Measurements from ENCODE around the gene DLGAP4.

DLGAP4 gene

DNA sequence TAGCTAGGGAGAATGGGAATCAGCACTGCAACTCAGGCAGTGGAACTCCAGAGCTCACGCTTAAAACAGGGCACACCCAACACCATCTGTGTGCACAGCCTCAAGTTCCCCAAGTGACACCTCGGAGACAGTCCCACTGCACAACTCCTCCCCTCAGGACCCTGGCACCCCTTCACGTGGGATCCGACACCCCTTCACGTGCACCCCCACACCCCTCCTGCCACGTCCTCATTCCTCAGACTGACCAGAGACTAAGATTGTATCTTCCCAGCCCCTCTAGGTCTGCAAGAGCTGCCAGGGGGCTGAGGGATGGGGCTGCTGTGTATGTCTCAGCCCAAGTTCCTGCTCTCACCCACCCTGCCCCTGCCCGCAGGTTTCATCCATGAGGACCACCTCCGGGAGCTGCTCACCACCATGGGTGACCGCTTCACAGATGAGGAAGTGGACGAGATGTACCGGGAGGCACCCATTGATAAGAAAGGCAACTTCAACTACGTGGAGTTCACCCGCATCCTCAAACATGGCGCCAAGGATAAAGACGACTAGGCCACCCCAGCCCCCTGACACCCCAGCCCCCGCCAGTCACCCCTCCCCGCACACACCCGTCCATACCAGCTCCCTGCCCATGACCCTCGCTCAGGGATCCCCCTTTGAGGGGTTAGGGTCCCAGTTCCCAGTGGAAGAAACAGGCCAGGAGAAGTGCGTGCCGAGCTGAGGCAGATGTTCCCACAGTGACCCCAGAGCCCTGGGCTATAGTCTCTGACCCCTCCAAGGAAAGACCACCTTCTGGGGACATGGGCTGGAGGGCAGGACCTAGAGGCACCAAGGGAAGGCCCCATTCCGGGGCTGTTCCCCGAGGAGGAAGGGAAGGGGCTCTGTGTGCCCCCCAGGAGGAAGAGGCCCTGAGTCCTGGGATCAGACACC is 242.8 kb downstream of the DLGAP4 start:
- no peak for DNase-seq (ENCODE audit: low read depth)
- TF ChIP-seq, protein P1, sequence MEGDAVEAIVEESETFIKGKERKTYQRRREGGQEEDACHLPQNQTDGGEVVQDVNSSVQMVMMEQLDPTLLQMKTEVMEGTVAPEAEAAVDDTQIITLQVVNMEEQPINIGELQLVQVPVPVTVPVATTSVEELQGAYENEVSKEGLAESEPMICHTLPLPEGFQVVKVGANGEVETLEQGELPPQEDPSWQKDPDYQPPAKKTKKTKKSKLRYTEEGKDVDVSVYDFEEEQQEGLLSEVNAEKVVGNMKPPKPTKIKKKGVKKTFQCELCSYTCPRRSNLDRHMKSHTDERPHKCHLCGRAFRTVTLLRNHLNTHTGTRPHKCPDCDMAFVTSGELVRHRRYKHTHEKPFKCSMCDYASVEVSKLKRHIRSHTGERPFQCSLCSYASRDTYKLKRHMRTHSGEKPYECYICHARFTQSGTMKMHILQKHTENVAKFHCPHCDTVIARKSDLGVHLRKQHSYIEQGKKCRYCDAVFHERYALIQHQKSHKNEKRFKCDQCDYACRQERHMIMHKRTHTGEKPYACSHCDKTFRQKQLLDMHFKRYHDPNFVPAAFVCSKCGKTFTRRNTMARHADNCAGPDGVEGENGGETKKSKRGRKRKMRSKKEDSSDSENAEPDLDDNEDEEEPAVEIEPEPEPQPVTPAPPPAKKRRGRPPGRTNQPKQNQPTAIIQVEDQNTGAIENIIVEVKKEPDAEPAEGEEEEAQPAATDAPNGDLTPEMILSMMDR (IDR thresholded peaks at IDR 0.05; ENCODE audit: low read depth, low read length, missing control alignments): no peak
- H3K4me3 ChIP-seq (ENCODE audit: low read depth, low read length): no peak overlapping the region
- in situ Hi-C loops (cut with HindIII; ENCODE audit: low sequenced_read_pairs): no loop called here

DNA sequence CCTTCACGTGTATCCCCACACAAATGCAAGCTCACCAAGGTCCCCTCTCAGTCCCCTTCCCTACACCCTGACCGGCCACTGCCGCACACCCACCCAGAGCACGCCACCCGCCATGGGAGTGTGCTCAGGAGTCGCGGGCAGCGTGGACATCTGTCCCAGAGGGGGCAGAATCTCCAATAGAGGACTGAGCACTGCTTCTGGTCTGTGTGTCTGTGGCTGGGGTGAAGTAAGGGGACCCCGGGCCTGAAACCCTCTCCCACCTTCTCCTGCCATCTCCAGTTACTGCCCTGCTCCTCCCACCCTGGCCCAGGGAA is 243.4 kb downstream of the DLGAP4 start:
- DNase-seq (ENCODE audit: low read depth): no peak
- TF ChIP-seq, protein P1 (IDR thresholded peaks at IDR 0.05; ENCODE audit: low read depth, low read length, missing control alignments): no peak
- in situ Hi-C loops (cut with HindIII; ENCODE audit: low sequenced_read_pairs): no loop called here
- H3K4me3 ChIP-seq (ENCODE audit: low read depth, low read length): no peak overlapping the region

DNA sequence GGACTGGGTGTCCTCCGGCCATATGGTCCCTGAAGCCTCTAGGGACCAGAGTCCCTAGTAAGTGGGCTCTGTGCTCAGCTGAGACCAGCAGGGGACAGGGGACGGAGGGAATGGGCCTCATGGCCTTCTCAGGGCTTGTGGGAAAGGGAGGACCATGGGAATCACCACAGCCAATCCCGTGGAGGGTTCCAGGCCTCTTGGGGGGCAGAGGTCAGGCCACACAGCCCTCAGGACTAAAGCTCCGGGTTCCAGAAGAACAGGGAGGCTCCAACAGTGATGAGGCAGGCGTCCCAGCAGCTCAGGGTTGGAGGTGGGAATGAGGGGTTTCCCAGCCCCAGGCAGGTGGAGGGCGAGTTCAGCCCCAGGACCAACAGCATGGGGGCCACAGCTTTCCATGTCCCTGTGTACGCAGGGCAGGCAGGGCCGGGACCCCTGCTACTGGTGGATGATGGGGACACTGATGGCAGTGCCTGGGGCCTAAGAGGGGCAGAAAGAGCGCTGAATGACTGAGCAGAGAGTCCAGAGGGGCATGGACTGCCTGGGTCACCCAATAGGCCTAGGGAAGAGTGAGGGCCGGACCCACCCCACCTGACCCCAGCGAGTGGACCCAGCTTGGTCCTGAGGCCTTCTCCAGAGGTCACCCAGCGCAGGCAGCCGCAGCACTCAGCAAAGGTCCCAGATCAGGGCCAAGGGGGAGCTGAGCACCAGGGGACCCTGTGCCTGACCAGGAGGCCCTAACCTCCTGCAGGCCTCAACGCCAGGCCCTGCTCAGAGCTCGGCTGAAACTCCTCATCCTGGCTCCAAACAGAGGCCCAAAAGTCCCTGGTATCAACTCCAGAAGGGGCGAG is 244.0 kb downstream of the DLGAP4 start:
- H3K4me3 ChIP-seq (ENCODE audit: low read depth, low read length): no peak overlapping the region
- in situ Hi-C loops (cut with HindIII; ENCODE audit: low sequenced_read_pairs): loop anchor here (5.0 to 25.0 kb wide), 3 partner anchors 52 to 315 kb away; partner anchors contain the start of gene DSN1
- no peak for DNase-seq (ENCODE audit: low read depth)
- TF ChIP-seq, protein P1 (IDR thresholded peaks at IDR 0.05; ENCODE audit: low read depth, low read length, missing control alignments): no peak

DNA sequence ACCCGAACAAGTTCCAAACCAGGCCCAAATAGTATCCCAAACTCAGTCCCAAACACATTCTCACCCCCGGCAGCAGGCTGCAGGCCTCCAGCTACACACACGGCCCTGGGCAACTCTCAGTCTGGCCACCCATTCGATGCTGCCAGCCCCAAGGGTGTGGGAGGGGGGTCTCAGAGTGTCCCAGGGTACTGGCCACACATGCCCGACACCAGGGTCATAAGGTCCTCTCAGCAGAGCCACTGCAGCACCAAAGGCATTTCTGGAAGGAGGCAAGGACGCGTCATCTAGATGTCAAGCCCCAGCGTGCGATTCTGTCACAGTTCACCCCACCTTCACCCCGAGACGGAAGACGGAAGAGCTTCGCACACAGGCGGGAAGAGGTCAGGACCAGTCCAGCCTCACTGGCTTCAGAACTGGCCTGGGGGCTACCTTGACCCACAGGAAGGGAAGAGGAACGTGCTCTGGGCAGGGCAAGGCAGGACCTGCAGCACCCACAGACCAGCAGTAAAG is 244.7 kb downstream of the DLGAP4 start:
- no peak overlapping the region for H3K4me3 ChIP-seq (ENCODE audit: low read depth, low read length)
- TF ChIP-seq, protein P1 (IDR thresholded peaks at IDR 0.05; ENCODE audit: low read depth, low read length, missing control alignments): no peak
- DNase-seq (ENCODE audit: low read depth): no peak
- in situ Hi-C loops (cut with HindIII; ENCODE audit: low sequenced_read_pairs): loop anchor here (5.0 to 25.0 kb wide), 3 partner anchors 51 to 314 kb away; partner anchors contain the start of gene DSN1

DNA sequence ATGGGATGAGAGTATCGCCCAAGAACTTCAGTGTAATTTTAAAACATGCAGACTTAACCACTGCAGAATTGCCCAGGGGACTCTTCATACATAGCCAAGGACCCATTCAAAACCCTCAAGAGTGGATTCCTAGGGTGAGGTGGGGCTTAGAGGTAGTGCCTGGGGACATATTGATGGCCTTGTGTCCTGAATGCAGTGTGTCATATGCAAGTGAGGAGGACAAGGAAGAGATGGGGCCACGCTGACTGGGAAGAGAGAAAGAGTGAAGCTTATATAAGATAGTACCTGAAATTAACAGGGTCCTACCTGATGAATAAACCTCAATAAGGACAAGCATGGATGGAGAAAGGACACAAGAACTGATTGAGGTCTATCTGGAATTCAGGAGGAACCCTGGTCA is 249.1 kb downstream of the DLGAP4 start:
- DNase-seq (ENCODE audit: low read depth): no peak
- in situ Hi-C loops (cut with HindIII; ENCODE audit: low sequenced_read_pairs): loop anchor here (10.0 to 25.0 kb wide), 2 partner anchors 207 to 310 kb away; partner anchors contain the start of gene DSN1
- TF ChIP-seq, protein P1 (IDR thresholded peaks at IDR 0.05; ENCODE audit: low read depth, low read length, missing control alignments): no peak
- H3K4me3 ChIP-seq (ENCODE audit: low read depth, low read length): no peak overlapping the region

DNA sequence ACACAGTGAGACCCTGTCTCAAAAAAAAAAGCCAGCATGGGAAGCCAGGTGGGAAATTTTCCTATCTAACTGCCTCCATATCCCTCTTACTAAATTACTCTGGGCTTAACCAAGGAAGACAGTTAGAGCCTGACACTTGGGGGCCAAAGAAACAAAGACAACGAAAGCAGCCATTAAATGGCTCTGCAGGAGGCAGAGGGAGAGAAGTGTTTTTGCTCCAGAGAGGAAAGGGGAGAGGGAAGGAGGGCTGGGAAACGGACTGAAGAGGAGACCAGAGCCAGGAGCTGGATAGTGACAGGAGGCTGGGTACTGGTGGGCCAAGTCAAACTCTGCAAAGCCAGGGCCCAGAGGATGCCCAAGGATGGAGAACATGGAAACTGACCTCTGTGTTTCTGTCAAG is 256.6 kb downstream of the DLGAP4 start:
- TF ChIP-seq, protein P1 (IDR thresholded peaks at IDR 0.05; ENCODE audit: low read depth, low read length, missing control alignments): no peak
- in situ Hi-C loops (cut with HindIII; ENCODE audit: low sequenced_read_pairs): loop anchor here (25.0 kb wide), 1 partner anchor 200 kb away; the partner anchor contains the start of gene DSN1
- no peak overlapping the region for H3K4me3 ChIP-seq (ENCODE audit: low read depth, low read length)

More for the DNA sequence above, 256.6 kb downstream of the DLGAP4 start:
- DNase-seq (ENCODE audit: low read depth): no peak

Measured in astrocyte of the cerebellum (primary cell).